OCI-LY1 (cell line): ENCODE data around the gene CMC2.

Experiments
- H2AFZ ChIP-seq: fragments of 200-600 bp; sonication (generic), shearing (Covaris generic); 2 replicates; pipeline ENCODE4 v1.6.0; 2014; ENCODE audit warnings: antibody characterized with exemption, mild to moderate bottlenecking, low read length
- H3F3A ChIP-seq: fragments of 200-600 bp; sonication (generic), shearing (Covaris generic); 2 replicates; pipeline ENCODE4 v1.6.0; 2014; ENCODE audit warnings: mild to moderate bottlenecking, antibody characterized with exemption, low read length, moderate library complexity; ENCODE audit not compliant: insufficient read depth
- H3K27ac ChIP-seq: fragments of 200-600 bp; sonication (generic); 2 replicates; pipeline ENCODE4 v1.5.1; 2014; ENCODE audit warnings: low read length, mixed run types, mild to moderate bottlenecking, low read depth; ENCODE audit not compliant: poor library complexity, severe bottlenecking
- H3K27me3 ChIP-seq: fragments of 200-600 bp; sonication (generic); 2 replicates; pipeline ENCODE4 v1.6.0; 2014; ENCODE audit warnings: antibody characterized with exemption, mild to moderate bottlenecking, low read length, moderate library complexity; ENCODE audit not compliant: insufficient read depth
- H3K36me3 ChIP-seq: fragments of 200-600 bp; sonication (generic); 2 replicates; pipeline ENCODE4 v1.6.1; 2014; ENCODE audit warnings: mild to moderate bottlenecking, antibody characterized with exemption, low read length, moderate library complexity, mixed read lengths; ENCODE audit not compliant: insufficient read depth
- H3K4me1 ChIP-seq: fragments of 200-600 bp; sonication (generic); 2 replicates; pipeline ENCODE4 v1.5.1; 2014; ENCODE audit warnings: mild to moderate bottlenecking, low read length, moderate library complexity; ENCODE audit not compliant: insufficient read depth, severe bottlenecking
- H3K4me2 ChIP-seq: fragments of 200-600 bp; sonication (generic), shearing (Covaris generic); 2 replicates; pipeline ENCODE4 v1.6.1; 2014; ENCODE audit warnings: low read length
- H3K4me3 ChIP-seq: fragments of 200-600 bp; sonication (generic); 2 replicates; pipeline ENCODE4 v1.5.1; 2014; ENCODE audit warnings: low read length, low read depth, mild to moderate bottlenecking, mixed read lengths; ENCODE audit not compliant: poor library complexity, severe bottlenecking
- H3K79me2 ChIP-seq: fragments of 200-600 bp; shearing (Covaris generic); 2 replicates; pipeline ENCODE4 v1.6.1; 2016; ENCODE audit warnings: mixed run types, low read length, mixed read lengths; ENCODE audit not compliant: insufficient read depth
- H3K9ac ChIP-seq: fragments of 200-600 bp; sonication (generic), shearing (Covaris generic); 2 replicates; pipeline ENCODE4 v1.6.1; 2014; ENCODE audit warnings: mild to moderate bottlenecking, low read length, mixed read lengths
- H3K9me2 ChIP-seq: fragments of 200-600 bp; sonication (generic), shearing (Covaris generic); 2 replicates; pipeline ENCODE4 v1.6.1; 2014; ENCODE audit warnings: low read depth, mild to moderate bottlenecking, low read length, mixed read lengths
- H3K9me3 ChIP-seq: fragments of 200-600 bp; shearing (Covaris generic); 2 replicates; pipeline ENCODE4 v1.6.1; 2014; ENCODE audit warnings: low read length, mixed read lengths
- H4K20me1 ChIP-seq: fragments of 200-600 bp; sonication (generic), shearing (Covaris generic); 2 replicates; pipeline ENCODE4 v1.6.0; 2016; ENCODE audit warnings: mild to moderate bottlenecking, low read length; ENCODE audit not compliant: insufficient read depth
- CTCF ChIP-seq: fragments of 200-600 bp; sonication (generic), shearing (Covaris generic); IDR thresholded peaks from 2 replicates; pipeline ENCODE4 v1.5.1; 2017; ENCODE audit warnings: mild to moderate bottlenecking, antibody characterized with exemption, low read length, moderate library complexity, mixed read lengths
- EZH2 ChIP-seq: fragments of 200-600 bp; sonication (generic), shearing (Covaris generic); IDR thresholded peaks from 2 replicates; pipeline ENCODE4 v1.8.0; 2017; ENCODE audit warnings: borderline replicate concordance, mixed run types, mild to moderate bottlenecking, antibody characterized with exemption, low read length, moderate library complexity, mixed read lengths

Gene CMC2

GRCh38 chr16:81041696-81042095 lies 35.0 kb upstream of the CMC2 start:
- Histone ChIP-seq H2AFZ (no peak overlapping the region), H3K36me3 (peaks cover 64% of the 10 kb centered on the region), H3K9me2 (no peaks in the 10 kb centered on the region)

GRCh38 chr16:81040842-81041241 lies 34.2 kb upstream of the CMC2 start:
- H3K9me3 ChIP-seq, result no peaks in the 10 kb centered on the region
- H3K27ac ChIP-seq, result no peak overlapping the region
- H3K9ac ChIP-seq, result no peak overlapping the region
- H3K79me2 ChIP-seq, result peaks cover 5% of the 10 kb centered on the region
- no peak overlapping the region for H2AFZ ChIP-seq
- peaks cover 10% of the 10 kb centered on the region for H3K4me1 ChIP-seq
- TF ChIP-seq CTCF, result no peak
- no peak for TF ChIP-seq EZH2
- H3K27me3 ChIP-seq, result no peaks in the 10 kb centered on the region
- H3F3A ChIP-seq, result no peaks in the 10 kb centered on the region
- H3K4me3 ChIP-seq, result no peak overlapping the region
- H3K36me3 ChIP-seq, result peaks cover 62% of the 10 kb centered on the region
- H3K4me2 ChIP-seq, result no peak overlapping the region
- no peaks in the 10 kb centered on the region for H3K9me2 ChIP-seq
- H4K20me1 ChIP-seq, result no peaks in the 10 kb centered on the region

More at GRCh38 chr16:81041696-81042095, 35.0 kb upstream of the CMC2 start:
- Histone ChIP-seq H4K20me1 (no peaks in the 10 kb centered on the region), H3K4me3 (no peak overlapping the region), H3K9ac (no peak overlapping the region), H3K4me2 (no peak overlapping the region), H3K27me3 (no peaks in the 10 kb centered on the region), H3K79me2 (peaks cover 1% of the 10 kb centered on the region), H3K4me1 (peaks cover 6% of the 10 kb centered on the region), H3K27ac (no peak overlapping the region), H3F3A (no peaks in the 10 kb centered on the region), H3K9me3 (no peaks in the 10 kb centered on the region)
- no peak for TF ChIP-seq CTCF
- no peak for TF ChIP-seq EZH2

GRCh38 chr16:81040131-81040530 lies 33.4 kb upstream of the CMC2 start:
- Histone ChIP-seq H4K20me1 (no peaks in the 10 kb centered on the region), H3K9me2 (no peaks in the 10 kb centered on the region), H3K36me3 (peaks cover 55% of the 10 kb centered on the region), H3F3A (no peaks in the 10 kb centered on the region), H3K4me3 (no peak overlapping the region), H3K4me1 (peaks cover 13% of the 10 kb centered on the region), H3K27me3 (no peaks in the 10 kb centered on the region), H2AFZ (no peak overlapping the region), H3K79me2 (peaks cover 5% of the 10 kb centered on the region), H3K27ac (no peak overlapping the region), H3K9ac (no peak overlapping the region), H3K4me2 (no peak overlapping the region), H3K9me3 (no peaks in the 10 kb centered on the region)
- TF ChIP-seq CTCF (no peak), EZH2 (no peak)
